Measurements from ENCODE around the gene IKBKG. TPM values are rescaled to one million over a fixed set of nuclear protein-coding genes. Genes with fewer than 3 reads are reported as not detected.
"Not testable (repeated sequence)": the region's sequence is repeated elsewhere in the genome, so short reads cannot be mapped to it uniquely, and the experiment has no call there.

IKBKG gene, protein sequence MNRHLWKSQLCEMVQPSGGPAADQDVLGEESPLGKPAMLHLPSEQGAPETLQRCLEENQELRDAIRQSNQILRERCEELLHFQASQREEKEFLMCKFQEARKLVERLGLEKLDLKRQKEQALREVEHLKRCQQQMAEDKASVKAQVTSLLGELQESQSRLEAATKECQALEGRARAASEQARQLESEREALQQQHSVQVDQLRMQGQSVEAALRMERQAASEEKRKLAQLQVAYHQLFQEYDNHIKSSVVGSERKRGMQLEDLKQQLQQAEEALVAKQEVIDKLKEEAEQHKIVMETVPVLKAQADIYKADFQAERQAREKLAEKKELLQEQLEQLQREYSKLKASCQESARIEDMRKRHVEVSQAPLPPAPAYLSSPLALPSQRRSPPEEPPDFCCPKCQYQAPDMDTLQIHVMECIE
- total RNA-seq (10 to 100 TPM; 11.3 to 27.5 (median 16.9) TPM), polyA plus RNA-seq (10 to 100 TPM; 16.9 to 28.8 (median 22.8) TPM)
- long read RNA-seq, donor 1, transcript IKBKG-206 (10 exons, 2,299 nt), result major isoform, 19 of 21 reads
- long read RNA-seq, donor 1, partial matches to known transcripts, result 1 of 21 reads
- long read RNA-seq, donor 1, other reads (novel, unspliced or antisense), result 0 of 21 reads
- long read RNA-seq, donor 2, transcript IKBKG-206 (10 exons, 2,299 nt), result major isoform, 25 of 34 reads
- long read RNA-seq, donor 2, partial matches to known transcripts, result 2 of 34 reads
- long read RNA-seq, donor 2, other reads (novel, unspliced or antisense), result 4 of 34 reads

DNA sequence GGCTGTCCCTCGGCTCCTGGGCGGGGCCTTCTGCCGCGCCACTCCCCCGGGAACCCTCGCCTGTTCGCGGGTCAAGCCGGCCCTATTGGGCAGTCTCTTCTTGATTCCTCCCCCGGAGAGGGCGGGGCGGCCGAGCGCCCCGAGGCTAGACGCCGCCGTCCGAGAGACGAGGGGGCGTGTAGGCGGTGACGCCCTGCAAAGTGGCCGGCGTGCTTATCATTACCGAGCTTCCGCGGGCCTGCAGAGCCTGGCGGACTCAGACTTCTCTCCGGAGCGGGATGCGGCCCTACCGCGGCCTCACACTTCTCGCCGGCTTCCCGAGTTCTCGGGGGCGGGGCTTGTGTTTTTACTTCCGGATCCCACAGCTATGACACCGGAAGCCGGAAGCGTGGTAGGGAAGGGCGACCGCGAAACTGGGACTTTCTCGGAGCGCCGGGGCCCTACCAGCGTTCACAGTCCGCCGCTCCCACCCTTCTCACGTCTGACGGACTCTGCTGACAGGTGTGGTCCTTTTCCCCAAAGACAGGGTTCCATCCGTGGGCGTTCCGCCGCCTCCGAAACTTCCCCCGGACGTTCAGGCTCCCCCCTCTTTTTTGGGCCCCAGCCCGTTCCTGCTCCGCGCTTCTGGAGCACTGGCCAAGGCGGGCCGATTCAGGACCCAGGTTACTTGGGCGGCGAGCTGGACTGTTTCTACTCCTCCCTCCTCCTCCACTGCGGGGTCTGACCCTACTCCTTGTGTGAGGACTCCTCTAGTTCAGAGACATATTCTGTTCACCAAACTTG lies at the start of gene IKBKG:
Gene IKBKG, plus strand, starts transcription at position 376 of the 783 bp plus-strand sequence. CDS start 4,383 bp downstream, outside the sequence.
- Histone ChIP-seq H3K27ac (peak within 1 kb of the TSS; percentile 86), H3K4me1 (peaks cover 10% of the 10 kb centered on the region), H3K27me3 (ENCODE audit: insufficient read depth in 3 of 3, low read length in 2 of 3) (no peaks in the 10 kb centered on the region), H3K4me3 (peak within 1 kb of the TSS; percentile 68), H3K36me3 (ENCODE audit: insufficient read depth in 1 of 2, low read depth in 1 of 2) (peaks cover 0 to 9% of the 10 kb centered on the region in 2 donors), H3K9me3 (no peaks in the 10 kb centered on the region)
- ATAC-seq (peak; percentile 93 to 96 (median 94)), DNase-seq (peak; percentile 89 to 95)
- intact Hi-C loops (cut with DNase I), result no loop called here
- WGBS, 3 donors, result 0 to 32% (median 0%) methylated on average over 16 to 69 of the region's 69 CpGs
- TF ChIP-seq, protein P1, sequence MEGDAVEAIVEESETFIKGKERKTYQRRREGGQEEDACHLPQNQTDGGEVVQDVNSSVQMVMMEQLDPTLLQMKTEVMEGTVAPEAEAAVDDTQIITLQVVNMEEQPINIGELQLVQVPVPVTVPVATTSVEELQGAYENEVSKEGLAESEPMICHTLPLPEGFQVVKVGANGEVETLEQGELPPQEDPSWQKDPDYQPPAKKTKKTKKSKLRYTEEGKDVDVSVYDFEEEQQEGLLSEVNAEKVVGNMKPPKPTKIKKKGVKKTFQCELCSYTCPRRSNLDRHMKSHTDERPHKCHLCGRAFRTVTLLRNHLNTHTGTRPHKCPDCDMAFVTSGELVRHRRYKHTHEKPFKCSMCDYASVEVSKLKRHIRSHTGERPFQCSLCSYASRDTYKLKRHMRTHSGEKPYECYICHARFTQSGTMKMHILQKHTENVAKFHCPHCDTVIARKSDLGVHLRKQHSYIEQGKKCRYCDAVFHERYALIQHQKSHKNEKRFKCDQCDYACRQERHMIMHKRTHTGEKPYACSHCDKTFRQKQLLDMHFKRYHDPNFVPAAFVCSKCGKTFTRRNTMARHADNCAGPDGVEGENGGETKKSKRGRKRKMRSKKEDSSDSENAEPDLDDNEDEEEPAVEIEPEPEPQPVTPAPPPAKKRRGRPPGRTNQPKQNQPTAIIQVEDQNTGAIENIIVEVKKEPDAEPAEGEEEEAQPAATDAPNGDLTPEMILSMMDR (IDR thresholded peaks at IDR 0.05), result no peak

DNA sequence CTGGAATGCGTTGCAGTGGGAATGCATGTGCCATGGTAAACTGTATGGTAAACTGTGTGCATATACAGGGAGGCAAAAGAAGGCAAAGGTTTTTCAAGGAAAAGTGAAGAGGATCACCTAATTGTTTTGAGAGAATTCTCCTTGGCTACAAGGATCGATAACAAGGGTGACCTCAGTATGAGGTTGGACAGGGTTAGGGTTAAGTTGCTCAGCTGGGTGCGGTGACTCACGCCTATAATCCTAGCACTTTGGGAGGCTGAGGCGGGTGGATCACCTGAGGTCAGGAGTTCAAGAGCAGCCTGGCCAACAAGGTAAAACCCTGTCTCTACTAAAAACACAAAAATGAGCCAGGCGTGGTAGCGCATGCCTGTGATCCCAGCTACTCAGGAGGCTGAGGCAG lies 46.0 kb upstream of the IKBKG start:
- DNase-seq; H3K4me1 ChIP-seq; H3K4me3 ChIP-seq; H3K9me3 ChIP-seq; H3K27ac ChIP-seq; ATAC-seq; H3K27me3 ChIP-seq (ENCODE audit: insufficient read depth in 3 of 3, low read length in 2 of 3); intact Hi-C loops (cut with DNase I): not testable (repeated sequence)
- 89 to 92% (median 91%) methylated on average over 6 to 7 of the region's 7 CpGs for whole genome bisulfite sequencing, 3 donors
- peaks cover 0 to 13% of the 10 kb centered on the region in 2 donors for H3K36me3 ChIP-seq (ENCODE audit: insufficient read depth in 1 of 2, low read depth in 1 of 2)

DNA sequence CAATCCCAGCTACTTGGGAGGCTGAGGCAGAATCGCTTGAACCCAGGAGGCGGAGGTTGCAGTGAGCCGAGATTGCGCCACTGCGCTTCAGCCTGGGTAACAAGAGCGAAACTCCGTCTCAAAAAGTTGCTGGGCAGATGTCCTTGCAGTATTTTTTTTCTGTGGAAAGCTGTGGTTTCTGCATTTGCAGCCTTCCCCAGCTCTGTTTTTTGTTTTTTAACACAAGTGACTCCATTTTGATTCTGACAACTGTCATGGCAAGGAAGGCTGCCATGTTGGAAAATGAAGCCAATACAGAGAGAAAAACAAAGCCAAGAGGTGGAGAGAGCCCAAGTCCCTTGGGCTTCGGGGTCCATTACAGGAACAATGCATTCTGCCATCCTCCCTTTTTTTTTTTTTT lies 45.3 kb upstream of the IKBKG start:
- intact Hi-C loops (cut with DNase I), result no loop called here
- DNase-seq, result no peak
- H3K36me3 ChIP-seq (ENCODE audit: insufficient read depth in 1 of 2, low read depth in 1 of 2), result peaks cover 0 to 20% of the 10 kb centered on the region in 2 donors
- no peak overlapping the region for H3K4me3 ChIP-seq
- H3K9me3 ChIP-seq, result no peaks in the 10 kb centered on the region
- 84 to 86% (median 85%) methylated on average over 8 of the region's 8 CpGs for WGBS, 3 donors
- no peak for ATAC-seq
- H3K4me1 ChIP-seq, result no peaks in the 10 kb centered on the region
- no peak overlapping the region for H3K27ac ChIP-seq
- H3K27me3 ChIP-seq (ENCODE audit: insufficient read depth in 3 of 3, low read length in 2 of 3), result no peaks in the 10 kb centered on the region
- TF ChIP-seq, protein P1 (IDR thresholded peaks at IDR 0.05), result no peak

DNA sequence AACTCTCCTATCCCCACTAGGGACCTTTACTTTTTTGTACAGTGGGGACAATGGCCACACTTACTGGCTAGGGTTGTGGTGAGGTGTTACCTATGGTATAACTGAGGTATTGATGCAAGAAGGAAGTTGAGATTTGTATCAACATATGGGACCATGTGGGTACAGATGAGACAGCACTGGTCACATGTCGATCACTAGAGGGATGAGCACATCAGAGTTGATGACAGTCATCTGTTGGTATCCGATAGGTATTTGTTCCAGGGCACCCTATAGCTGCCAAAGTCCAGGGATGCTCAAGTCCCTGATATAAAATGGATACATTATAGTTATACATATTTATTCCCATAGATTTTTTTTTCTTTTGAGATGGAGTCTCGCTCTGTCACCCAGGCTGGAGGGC lies 44.4 kb upstream of the IKBKG start:
- Histone ChIP-seq H3K27me3 (ENCODE audit: insufficient read depth in 3 of 3, low read length in 2 of 3) (no peaks in the 10 kb centered on the region), H3K36me3 (ENCODE audit: insufficient read depth in 1 of 2, low read depth in 1 of 2) (peaks cover 0 to 22% of the 10 kb centered on the region in 2 donors), H3K27ac (no peak overlapping the region), H3K4me1 (no peaks in the 10 kb centered on the region), H3K4me3 (no peak overlapping the region), H3K9me3 (no peaks in the 10 kb centered on the region)
- TF ChIP-seq, protein P1 (IDR thresholded peaks at IDR 0.05), result no peak
- 80 to 86% (median 84%) methylated on average over 2 to 3 of the region's 3 CpGs for WGBS, 3 donors
- intact Hi-C loops (cut with DNase I), result no loop called here
- DNase-seq (no peak), ATAC-seq (peak in 2 of 4 donors; percentile 13 to 41)
